Urothelium cell line (cell line): ENCODE measurements around the gene TBL2.
"Not testable (repeated sequence)": the region's sequence is repeated elsewhere in the genome, so short reads cannot be mapped to it uniquely, and the experiment has no call there.

Experiments
- DNase-seq: peaks from one replicate; pipeline ENCODE4 v3.0.0; 2011; ENCODE audit warnings: low spot score, mixed read lengths
- FAIRE-seq: peaks from 2 replicates; lab custom pipeline; 2011; peaks lifted over from hg19 to GRCh38; lab: Jason Lieb, UNC

The TBL2 gene, protein sequence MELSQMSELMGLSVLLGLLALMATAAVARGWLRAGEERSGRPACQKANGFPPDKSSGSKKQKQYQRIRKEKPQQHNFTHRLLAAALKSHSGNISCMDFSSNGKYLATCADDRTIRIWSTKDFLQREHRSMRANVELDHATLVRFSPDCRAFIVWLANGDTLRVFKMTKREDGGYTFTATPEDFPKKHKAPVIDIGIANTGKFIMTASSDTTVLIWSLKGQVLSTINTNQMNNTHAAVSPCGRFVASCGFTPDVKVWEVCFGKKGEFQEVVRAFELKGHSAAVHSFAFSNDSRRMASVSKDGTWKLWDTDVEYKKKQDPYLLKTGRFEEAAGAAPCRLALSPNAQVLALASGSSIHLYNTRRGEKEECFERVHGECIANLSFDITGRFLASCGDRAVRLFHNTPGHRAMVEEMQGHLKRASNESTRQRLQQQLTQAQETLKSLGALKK

DNA sequence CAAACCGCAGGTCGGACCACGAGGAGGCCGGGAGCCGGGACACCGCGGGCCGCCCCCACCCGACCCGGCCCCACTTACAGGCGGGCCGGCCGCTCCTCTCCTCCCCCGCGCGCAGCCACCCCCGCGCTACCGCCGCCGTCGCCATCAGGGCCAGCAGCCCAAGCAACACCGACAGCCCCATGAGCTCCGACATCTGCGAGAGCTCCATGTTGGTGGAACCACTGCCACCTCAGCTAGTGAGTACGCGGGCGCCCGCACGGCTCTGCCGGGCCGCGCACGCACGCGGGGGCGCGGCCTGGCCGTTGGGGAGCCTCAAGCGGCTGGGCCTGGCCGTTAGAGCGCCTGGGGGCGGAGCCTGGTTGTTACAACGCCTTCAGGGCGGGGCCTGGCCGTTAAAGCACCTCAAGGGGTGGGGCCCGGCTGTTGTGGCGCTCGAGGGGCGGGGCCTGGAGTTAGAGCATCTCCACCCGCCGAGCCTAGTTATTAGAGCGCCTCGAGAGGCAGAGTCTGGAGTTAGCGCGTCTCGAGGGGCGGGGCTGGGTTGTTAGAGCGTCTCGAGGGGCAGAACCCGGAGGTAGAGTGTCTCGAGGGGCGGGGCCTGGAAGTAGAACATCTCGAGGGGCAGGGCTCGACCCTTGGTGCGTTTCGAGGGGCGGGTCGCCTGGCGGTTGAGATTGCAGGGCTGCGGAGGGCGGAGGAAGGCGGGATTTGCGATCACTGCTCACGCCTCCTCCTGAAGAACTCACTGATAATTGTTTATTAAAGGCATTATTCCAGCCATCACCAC lies at the start of gene TBL2:
Gene TBL2 (minus strand): TSS at position 238 of the 787 bp plus-strand sequence. CDS start 30 bp downstream, at position 208.
- FAIRE-seq (no peak), DNase-seq (peak; percentile 99)

DNA sequence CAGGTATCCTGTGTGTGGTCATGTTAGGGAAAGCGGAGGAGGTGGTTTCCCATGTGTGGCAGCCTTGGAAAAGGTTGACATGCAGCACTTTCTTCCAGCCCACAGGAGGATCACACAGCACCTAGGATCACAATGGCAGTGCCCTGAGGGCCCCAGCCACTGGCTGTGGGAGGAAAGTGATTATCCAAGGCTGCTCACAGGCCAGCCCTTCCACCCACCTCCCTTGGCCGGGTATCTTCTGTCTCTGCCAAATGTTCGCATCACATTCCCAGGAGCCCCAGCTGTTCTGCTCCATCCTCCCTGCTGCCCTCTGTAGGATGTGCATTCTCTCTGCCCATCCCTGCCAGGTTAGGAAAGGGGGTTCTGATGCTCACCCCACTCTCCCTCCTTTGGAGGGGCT lies 48.4 kb upstream of the TBL2 start:
- FAIRE-seq, result no peak
- no peak for DNase-seq

DNA sequence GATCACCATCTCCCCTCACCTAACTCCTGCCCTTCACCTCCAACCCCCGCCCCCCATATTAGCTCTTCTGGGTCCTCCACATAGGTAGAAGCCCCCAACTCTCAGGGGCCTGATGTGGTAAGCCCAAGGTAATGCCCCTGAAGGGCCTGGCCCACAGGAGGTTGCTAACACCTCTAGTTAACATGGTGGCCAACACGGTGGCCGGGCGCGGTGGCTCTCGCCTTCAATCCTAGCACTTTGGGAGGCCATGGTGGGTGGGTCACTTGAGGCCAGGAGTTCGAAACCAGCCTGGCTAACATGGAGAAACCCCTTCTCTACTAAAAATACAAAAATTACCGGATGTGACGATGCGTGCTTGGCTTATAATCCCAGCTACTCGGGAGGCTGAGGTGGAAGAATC lies 46.9 kb upstream of the TBL2 start:
- no peak for DNase-seq
- FAIRE-seq, result no peak

DNA sequence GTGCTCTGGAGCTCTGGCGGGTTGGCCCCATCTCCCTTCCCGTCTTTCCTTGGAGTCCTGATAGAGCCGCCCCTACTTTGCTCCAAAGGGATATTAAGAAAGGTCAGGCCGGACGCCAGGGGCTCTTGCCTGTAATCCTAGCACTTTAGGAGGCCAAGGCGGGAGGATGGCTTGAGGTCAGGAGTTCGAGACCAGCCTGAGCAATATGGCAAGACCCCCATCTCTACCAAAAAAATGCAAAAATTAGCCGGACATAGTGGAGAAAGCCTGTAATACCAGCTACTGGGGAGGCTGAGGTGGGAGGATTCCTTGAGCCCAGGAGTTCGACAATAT lies 46.3 kb upstream of the TBL2 start:
- no peak for DNase-seq
- FAIRE-seq, result no peak

DNA sequence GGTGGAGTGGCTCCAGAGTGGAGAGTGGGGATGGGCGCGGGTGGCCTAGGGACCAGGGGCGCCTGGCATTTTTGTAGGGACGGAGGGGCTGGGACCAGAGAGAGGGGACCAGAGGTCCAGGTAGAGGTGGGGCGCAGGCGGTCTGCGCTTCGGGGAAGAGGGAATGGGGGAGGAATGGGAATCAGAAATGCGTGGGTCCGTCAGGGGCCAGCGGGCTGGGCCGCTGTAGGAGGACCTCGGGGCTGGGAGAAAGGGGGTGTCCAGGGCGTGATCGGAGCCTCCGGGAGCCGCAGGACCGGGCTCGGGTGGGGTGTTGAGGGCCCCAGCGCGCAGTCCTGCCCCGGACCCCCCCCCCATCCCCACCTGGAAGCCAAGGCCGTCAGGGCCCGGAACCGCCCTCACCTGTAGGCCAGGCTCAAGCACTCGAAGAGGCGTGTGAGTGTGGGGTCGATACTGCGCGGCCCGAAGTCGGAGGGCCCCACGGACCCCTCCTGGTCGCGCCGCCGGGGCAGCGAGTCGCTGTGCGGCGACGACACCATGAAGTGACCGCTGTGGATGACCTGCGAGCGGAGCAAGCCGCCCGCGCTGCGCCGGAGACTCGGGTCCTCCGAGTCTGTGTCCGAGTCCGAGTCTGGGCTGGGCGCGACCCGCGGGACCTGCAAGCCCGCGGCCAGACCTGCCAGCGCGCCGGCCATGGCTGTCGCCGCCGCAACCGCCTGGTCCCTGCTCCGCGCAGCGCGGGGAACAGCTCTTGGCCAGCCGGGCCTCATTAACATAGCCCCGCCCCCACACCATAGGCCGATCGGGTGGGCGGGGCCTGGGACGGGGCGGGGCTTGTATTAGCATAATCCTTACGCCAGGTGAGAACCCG lies 45.7 kb upstream of the TBL2 start, which contains the start of gene MLXIPL:
Gene MLXIPL (minus strand): TSS at position 725 of the 871 bp plus-strand sequence. CDS start 30 bp downstream, at position 695.
- DNase-seq (no peak), FAIRE-seq (no peak)

DNA sequence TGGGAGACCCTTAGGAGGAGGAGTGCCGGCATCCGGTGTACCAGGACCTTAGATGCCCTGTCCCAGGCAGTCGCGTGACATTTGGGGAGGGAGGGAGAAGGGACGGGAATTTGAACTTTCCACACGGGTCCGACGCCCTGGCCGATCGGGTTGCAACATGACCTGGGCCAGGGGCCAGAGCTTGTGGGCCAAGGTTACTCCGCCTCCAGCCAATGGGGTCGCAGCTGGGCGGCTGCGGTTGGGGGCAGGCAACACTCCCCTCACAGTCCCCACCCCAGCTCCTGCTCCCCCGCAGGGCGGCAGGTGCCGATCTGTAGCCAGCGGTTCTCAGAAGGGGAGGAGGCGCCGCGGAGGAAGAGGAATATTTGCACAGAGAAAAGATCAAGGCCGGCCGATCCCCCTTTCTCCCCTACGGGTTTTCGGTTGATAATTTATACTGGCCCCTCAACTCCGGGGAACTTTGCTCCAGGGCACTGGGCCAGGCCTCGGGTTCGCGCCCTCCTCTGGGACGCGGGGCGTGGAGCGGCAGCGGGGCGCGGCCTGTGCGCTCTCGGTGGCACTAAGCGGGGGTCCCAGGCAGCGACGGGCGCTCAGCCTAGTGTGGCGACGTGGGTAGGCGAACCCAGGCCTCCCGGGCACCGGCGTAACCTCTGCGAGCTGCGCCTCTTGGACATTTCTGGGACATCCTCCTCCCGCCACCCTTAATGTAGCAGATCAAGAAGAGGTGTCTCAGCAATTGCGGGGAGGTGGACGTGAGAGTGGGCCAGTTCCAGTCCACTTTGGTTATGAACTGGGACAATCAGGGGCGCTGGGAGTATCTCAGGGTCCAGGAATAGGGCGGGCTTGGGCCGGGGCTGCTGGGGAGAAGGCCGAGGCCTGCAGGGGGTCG lies 44.8 kb upstream of the TBL2 start:
- FAIRE-seq (no peak), DNase-seq (no peak)

DNA sequence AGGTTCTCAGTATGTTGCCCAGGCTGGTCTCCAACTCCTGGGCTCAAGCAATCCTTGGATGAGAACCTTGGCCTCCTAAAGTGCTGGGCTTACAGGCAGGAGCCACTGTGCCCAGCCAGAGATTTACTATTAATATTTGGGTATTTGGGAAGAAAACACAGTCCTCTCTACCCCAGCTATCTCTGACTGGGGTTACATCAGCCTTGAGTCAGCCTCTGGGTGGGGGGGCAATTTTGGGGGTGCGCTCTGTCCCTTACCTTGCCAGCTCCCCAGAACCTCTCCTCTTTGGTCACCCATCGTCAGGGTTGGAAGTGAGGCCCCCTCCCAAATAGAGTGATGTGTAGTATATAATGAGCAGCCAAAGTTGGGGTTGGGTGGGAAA lies 44.1 kb upstream of the TBL2 start:
- FAIRE-seq, result no peak
- DNase-seq, result no peak

DNA sequence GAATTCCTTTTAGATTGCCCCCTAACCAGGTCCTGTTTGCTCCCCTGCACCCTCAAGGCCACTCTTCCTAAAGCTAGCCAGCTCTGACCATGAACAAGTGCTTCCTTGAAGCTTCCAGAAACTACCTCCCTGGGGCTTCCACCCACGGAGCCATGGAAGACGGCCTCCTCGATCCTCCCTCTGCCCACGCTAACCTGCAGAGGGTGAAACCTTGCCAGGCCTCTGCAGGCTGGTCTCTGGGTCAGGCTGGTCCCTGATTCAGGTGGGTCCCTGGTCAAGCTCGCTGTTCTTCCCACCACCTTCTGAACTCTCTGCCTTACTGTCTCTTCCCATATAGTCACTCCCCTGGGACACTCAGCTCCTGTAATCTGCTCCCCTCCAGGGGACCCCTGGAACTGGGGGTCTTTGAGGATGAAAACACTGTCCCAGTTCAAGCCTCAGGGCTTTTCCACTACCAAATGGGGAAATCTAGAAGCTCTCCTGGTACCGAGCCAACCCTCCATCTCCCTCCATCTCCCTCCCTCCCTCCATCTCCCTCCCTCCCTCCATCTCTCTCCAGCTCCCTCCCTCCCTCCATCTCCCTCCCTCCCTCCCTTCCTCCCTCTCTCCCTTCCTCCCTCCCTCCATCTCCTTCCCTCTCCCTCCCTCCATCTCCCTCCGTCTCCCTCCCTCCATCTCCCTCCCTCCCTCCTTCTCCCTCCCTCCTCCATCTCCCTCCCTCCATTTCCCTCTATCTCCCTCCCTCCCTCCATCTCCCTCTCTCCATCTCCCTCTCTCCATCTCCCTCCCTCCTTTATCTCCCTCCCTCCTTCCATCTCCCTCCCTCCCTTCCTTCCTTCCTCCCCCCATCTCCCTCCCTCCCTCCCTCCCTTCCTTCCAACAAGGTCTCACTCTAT lies 43.0 kb upstream of the TBL2 start:
- no peak for FAIRE-seq
- no peak for DNase-seq

DNA sequence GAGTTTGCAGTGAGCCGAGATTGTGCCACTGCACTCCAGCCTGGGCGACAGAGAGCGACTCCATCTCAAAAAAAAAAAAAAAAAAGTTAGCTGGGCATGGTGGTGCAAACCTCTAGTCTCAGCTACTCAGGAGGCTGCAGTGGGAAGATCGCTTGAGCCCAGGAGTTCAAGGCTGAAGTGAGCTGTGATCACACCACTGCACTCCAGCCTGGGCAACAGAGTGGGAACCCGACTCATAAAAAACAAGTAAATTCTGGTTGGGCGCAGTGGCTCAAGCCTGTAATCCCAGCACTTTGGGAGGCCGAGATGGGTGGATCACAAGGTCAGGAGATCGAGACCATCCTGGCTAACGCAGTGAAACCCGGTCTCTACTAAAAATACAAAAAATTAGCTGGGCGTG lies 41.0 kb upstream of the TBL2 start:
- not testable (repeated sequence) for DNase-seq, FAIRE-seq

DNA sequence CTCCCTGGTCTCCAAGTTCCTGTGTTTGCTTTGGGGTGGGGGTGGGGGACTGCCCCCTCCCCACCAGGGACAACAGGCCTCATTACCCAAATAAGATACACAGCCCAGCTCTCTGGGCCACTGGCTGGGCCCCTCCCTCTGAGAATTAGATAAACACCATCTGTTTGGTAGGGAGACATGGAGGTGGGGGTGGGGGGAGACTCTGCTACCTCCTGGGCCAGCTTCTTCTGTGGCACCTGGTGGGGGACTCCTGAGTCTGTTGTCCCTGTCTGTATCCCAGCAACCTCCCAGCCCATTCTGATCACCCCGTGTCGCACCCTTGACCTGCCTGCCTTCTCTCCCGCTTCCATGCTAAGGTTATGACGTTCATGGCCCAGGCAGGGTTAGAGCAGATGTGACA lies 40.2 kb upstream of the TBL2 start:
- no peak for FAIRE-seq
- DNase-seq, result no peak

DNA sequence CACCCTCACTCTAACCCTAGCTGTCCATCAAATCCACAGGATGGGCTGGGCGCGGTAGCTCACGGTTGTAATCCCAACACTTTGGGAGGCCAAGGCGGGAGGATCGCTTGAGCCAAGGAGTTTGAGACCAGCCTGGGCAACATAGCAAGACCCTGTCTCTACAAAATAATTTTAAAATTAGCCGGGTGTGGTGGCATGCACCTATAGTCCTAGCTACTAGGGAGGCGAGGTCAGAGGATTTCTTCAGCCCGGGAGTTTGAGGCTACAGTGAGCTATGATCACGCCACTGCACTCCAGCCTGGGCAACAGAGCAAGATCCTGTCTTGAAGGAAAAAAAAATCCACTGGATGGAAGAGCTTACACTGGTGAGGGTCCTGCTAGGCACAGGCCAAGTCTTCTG lies 39.1 kb upstream of the TBL2 start:
- not testable (repeated sequence) for FAIRE-seq, DNase-seq

DNA sequence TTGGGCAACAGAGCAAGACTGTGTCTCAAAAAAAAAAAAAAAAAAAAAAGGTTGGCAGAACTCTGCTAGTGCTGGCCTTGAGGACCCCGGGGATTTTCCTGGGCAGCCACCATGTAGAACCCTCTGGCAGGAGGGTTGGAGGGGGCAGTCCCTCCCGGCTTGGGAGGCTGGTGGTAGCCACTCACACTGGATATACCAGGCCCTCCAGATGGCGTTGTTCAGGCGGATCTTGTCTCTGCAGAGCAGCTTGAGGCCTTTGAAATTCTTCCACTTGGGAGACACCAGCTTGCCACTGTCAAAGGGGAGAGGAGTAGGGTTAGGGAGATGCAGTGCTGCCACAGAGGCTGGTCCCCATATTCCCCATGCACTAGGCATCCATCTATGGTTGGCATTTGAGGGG lies 37.5 kb upstream of the TBL2 start:
- no peak for FAIRE-seq
- no peak for DNase-seq

DNA sequence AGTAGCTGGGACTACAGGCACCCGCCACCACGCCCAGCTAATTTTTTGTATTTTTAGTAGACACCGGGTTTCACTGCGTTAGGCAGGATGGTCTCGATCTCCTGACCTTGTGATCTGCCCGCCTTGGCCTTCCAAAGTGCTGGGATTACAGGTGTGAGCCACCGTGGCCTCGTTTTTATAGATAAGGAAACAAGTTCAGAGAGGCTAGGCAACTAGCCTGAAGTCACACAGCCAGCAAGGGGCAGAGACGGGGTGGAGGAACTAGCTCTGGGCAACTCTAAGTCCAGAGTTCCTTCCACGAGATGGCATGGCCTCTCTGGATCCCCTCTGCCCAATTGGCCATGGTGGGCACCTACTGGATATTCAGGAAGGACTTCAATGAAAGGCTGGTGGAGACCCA lies 36.6 kb upstream of the TBL2 start:
- not testable (repeated sequence) for DNase-seq, FAIRE-seq

DNA sequence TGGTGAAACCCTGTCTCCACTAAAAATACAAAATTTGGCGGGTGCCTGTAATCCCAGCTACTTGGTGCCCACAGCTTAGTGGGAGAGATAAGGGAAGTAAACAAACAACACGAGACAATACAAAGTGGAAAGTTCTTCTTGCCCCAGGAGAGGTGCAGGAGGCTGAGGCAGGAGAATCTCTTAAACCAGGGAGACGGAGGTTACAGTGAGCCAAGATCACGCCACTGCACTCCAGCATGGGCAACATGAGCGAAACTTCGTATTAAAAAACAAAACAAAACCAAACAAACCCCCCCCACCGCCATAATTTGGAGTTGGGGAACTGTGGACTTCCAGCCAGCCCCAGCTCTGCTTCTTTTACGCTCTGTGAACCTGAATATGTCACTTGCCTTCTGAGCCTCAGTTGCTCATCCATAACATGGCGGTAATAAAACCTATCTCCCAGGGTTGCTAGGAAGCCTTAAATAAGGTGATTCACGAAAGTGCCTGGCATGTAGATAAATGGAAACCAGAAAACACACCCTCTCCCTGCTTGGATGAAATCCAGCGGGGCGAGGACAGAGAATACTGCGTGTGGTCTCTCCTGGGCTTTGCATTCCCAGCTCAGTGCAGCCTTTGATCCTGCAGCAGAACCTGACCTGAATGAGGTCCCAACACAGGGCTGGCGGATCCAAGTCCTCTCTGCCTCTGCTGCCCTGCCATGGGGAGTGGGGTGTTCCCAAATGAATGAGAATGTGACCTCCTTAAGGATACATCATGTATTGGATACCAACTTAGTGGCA lies 35.8 kb upstream of the TBL2 start:
- FAIRE-seq (no peak), DNase-seq (peak; percentile 77)

DNA sequence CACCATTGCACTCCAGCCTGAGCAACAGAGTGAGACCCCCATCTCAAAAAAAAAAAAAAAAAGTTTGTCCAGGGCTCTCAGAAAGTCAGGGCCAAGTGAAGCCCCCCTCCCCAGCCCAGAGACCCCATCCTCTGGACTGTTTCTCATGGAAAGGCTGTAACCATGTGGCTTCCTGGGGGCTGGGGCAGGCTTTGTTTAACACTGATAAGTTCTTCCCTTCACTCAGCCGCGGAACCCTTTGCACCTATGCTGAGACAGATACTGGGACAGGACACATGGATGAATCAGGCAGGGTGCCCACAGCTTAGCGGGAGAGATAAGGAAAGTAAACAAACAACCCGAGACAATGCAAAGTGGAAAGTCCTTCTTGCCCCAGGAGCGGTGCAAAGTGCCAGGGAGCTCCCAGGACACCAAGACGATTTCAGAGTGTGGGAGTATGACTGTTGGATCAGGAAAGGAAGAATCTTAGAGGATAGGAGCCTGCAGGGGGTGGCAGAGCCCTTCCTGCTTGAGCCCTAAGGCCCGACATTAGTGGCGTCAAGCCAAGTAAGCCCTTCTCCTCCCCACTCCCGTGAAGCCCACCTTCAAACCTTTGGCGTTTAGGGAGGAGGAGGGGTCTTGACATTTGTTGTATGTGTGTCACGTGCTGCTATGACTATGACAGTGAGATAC lies 34.4 kb upstream of the TBL2 start:
- peak; percentile 66 for DNase-seq

DNA sequence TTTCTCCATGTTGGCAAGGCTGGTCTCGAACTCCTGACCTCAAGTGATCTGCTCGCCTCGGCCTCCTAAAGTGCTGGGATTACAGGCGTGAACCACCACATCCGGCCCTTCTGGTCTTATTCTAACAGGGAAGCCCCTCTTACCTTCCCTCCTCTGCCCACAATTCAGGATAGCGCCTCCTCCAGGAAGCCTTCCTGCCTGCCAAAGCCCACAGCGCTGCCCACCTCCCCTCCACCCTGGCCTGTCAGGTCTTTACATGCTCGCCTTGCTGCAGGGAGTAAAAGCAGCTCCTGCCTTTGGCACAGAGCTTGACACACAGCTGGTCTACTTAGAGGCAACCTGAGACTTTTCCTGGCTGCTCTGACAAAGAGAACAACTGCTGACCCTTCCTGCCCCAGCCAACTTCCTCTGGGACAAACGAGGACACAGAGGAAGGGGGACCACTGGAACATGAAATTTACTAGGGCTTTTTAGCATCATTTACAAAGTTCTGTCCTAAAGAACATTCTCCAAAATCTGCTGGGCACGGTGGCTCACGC lies 32.7 kb upstream of the TBL2 start:
- FAIRE-seq, result no peak
- no peak for DNase-seq

More for the DNA sequence above, 34.4 kb upstream of the TBL2 start:
- no peak for FAIRE-seq

DNA sequence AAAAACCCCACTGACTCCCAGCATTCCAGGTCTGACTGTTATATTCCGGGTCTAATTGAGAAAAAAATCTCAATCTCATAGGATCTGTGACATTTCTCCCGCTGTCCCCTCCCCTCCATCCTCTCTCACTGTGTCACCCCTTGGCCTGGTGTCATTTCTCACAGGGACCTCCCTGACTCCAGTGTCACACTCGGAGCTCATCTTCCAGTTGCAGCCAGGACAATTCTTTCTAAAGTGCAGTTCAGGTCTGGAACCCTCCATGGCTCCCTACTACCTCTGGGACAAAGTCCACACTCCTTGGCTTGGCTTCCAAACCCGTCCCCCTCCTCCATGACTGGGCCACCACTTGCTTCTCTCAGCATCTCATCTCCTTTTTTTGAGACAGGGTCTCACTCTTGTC lies 31.7 kb upstream of the TBL2 start:
- DNase-seq (no peak), FAIRE-seq (no peak)

DNA sequence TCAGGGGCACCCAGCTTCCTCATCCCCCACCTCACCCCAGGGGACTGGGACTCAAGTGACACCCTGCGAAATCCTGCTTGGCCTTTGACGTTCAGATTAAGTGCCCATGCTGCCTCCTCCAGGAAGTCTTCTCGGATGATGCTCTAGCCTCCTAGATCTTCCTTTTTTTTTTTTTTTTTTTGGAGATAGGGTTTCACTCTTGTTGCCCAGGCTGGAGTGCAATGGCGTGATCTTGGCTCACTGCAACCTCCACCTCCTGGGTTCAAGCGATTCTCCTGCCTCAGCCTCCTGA lies 29.3 kb upstream of the TBL2 start:
- not testable (repeated sequence) for DNase-seq, FAIRE-seq
